Measurements from ENCODE around the gene TMEM52. TPM values are rescaled to one million over a fixed set of nuclear protein-coding genes. Genes with fewer than 3 reads are reported as not detected.
A peak's percentile ranks its signal among the peaks of the same experiment; 100 is the strongest.

The TMEM52 gene
- total RNA-seq, 1 experiment from 2014 or later, result 1.3 TPM

DNA sequence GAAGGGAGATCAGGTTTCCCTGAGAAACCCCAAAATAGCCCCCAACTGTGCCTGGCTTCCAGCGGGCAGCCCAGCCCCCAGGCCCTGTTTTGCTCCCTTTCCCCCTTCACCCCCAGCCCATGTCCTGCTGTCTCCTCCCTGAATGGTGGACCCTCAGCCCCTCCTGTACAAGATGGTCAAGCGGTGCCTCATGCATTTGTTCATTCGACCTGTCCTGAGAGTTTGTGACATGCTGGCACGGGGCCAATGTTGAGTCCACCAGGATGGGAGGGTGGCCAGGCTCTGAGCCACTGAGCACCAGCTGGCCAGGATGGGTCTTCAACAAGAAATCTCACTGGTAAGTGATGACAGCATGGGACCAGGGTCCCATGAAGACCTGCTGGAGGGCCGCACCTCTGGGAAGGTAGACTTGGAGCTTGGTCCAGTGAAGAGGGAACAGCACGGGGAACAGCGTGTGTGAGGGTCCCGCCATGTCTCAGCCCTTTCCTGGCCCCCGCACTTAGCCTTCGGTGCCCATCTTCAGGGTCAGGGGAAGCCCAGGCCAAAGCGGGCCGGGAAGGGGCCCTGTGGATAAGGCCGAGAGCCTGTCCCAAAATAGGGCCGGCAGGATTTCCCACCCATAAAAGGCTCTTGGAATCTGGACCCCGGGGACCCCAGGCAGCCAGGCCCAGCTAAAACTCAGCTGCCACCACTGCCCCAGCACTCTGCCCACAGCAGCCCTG, 3.9 kb downstream of the TMEM52 start, which contains the start of gene CALML6:
CALML6 (plus strand) TSS at position 290 of the 722 bp plus-strand sequence; CDS start at position 311, 21 bp downstream.
- no peak for DNase-seq (ENCODE audit: low spot score)

GRCh38 chr1:1914101-1914970, 4.7 kb downstream of the TMEM52 start:
- no peak for DNase-seq (ENCODE audit: low spot score)

DNA sequence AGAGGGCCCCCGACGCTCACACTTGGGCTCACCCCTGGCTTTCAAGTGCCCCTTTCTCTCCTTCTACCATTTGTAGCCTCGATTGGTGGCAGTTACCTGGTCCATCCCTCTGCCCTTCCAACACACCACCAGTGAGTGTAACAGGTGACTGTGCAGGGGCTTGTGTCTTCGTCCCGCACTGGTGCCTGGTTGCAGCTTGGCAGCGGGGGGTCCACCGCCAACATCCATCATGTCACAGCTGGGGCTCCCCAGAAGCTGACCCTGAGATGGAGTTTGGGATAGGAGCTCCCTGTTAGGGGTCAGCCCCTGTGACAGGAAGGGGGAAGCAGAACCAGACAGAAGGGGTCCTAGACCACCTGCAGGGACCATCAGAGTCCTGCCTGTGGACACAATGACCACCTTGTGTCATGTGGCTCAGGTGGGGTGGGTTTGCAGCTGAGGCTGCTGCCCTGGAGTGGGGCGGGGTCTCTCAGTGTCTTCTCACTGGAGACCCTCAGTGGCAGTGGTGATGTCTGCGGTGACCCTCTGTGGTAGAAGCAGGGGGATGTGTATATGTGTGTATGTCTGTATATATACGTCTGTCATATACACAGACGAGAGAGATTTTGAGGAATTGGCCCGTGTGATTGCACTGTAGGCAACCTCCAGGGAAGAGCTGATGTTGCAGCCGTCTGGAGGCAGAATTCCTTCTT, 7.6 kb downstream of the TMEM52 start:
- no peak for DNase-seq (ENCODE audit: low spot score)

DNA sequence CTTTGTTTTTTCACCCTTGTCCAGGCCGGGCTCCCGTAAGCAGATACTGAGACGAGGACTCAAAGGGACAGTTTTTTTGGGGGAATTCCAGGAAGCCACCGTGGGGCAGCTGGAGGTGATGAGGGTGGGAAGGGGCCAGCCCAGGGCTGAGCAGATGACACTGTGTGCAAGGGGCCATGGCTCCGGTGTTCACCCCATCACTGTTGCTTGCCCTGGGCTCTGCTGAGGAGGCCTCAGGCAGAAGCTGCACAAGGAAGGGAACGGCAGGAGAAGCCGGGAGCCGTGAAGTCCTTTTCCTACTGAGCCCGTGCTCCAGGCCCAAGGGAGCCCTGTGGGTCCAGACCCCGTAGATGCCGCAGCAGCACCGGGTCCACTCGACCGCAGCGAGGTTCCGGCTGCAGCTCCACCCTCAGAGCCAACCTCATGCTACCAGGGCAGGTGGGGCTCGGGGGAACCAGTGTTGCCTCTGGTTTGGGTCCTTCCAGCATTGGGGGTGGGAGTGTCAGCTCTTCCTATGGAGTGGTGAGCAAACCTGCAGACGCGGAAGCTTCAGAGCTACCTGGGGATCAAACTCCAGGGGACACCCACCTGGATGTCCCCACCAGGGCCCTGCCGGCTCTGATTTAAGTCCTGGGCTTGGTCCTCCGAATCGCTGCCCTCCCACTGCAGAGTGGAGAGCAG, 8.3 kb downstream of the TMEM52 start:
- no peak for DNase-seq (ENCODE audit: low spot score)

GRCh38 chr1:1910033-1910465, 9.0 kb downstream of the TMEM52 start:
- DNase-seq (ENCODE audit: low spot score), result no peak

GRCh38 chr1:1908506-1908791, 10.6 kb downstream of the TMEM52 start:
- no peak for DNase-seq (ENCODE audit: low spot score)

DNA sequence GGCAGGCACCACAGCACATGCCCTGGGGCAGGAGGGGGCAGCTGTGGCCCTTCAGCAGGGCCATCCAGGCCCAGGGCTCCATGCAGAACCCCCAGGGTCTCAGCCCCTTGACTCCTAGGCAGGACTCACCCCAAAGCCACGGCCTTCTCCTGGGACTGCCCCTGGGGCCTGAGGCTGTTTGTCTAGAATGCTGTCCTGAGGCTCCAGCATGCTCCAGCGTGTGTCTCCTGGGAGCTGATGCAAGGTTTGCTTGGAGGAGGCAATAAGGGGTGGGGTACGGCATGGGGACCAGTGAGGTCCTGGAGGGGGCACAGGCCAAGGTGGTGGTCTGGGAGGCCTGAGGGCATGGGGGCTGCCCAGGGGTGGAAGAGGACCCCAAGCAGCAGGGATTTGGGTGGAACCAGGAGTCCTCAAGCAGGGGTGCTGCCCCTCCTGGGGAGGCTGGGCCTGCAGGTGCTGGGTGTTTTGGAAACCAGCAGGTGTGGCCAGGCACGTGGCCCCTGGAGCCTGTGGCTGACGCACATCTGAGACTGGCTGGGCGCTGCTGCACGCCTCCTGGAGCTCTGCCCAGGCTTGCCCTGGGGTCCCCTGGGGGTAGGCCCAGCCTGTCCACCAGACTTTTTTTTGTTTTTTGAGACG, 11.9 kb downstream of the TMEM52 start:
- no peak for DNase-seq (ENCODE audit: low spot score)

- DNase-seq (ENCODE audit: low spot score), result peak; percentile 79
These were observed 12.6 kb downstream of the TMEM52 start for GRCh38 chr1:1906185-1907097.

- DNase-seq (ENCODE audit: low spot score), result no peak
These were observed 15.9 kb downstream of the TMEM52 start for GRCh38 chr1:1903224-1903623.

- DNase-seq (ENCODE audit: low spot score), result no peak
These were observed 17.3 kb downstream of the TMEM52 start for GRCh38 chr1:1901641-1902294.

DNA sequence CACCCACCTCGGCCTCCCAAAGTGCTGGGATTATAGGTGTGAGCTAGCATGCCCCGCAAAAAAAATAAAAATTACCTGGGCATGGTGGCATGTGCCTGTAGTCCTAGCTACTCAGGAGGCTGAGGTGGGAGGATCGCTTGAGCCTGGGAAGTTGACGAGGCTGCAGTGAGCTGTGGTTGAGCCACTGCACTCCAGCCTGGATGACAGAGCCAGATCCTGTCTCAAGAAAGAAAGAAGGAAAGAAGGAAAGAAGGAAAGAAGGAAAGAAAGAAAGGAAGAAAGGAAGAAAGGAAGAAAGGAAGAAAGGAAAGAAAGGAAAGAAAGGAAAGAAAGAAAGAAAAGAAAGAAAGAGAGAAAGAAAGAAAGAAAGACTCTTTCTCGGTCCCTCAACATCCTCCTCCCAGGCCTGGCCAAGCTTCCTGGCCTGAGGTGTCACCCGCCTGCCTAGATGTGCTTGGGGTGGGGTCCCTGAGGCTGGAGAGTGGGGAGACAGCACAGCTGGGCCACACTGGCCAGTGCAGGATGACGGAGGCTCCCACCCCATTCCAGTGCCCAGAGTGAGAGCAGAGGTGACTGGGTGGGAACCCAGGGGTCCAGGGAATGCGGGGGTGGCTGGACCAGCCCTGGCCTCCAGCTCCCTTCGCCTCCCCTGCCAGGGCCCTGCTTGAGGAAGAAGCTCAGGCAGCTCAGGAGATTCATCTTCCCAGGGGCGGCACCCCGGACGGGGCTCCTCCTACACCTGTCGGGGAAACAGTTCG, 18.0 kb downstream of the TMEM52 start:
- no peak for DNase-seq (ENCODE audit: low spot score)

- DNase-seq (ENCODE audit: low spot score), result no peak
These were observed 19.1 kb downstream of the TMEM52 start for GRCh38 chr1:1899967-1900327.

DNA sequence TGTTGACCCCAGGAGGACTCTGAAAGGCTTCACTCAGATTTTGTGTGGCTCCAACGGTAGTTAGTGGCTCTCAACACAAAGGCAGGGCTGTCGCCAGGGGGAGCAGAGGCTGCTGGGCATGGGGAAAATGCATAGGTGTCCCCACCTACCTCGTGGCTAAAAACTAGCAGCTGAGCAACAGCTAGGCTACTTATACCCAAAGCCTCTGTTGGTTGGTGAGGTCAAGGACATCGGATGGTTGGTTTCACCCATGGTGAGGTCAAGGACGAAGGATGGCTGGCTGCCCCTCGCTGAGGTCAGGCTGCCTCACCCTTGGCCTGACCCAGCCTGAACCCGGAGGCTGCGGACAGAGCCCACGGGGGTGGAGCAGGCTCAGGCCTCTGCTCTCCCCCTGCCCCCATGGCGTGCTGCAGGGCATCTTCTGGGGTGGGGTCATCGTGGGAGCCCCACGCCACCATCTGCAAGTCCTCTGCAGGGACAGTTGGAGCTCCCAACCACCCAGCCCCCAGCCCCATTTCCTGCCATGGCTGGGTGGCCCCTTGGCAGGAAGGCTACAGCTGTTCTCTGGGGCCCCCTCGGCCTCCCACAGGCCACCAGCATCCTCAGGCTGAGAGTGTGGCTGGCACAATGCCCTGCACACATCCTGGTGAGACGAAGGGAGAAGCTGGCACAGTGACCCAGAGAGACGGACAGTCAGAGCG, 19.7 kb downstream of the TMEM52 start:
- no peak for DNase-seq (ENCODE audit: low spot score)

GRCh38 chr1:1898246-1898933, 20.7 kb downstream of the TMEM52 start:
- no peak for DNase-seq (ENCODE audit: low spot score)

DNA sequence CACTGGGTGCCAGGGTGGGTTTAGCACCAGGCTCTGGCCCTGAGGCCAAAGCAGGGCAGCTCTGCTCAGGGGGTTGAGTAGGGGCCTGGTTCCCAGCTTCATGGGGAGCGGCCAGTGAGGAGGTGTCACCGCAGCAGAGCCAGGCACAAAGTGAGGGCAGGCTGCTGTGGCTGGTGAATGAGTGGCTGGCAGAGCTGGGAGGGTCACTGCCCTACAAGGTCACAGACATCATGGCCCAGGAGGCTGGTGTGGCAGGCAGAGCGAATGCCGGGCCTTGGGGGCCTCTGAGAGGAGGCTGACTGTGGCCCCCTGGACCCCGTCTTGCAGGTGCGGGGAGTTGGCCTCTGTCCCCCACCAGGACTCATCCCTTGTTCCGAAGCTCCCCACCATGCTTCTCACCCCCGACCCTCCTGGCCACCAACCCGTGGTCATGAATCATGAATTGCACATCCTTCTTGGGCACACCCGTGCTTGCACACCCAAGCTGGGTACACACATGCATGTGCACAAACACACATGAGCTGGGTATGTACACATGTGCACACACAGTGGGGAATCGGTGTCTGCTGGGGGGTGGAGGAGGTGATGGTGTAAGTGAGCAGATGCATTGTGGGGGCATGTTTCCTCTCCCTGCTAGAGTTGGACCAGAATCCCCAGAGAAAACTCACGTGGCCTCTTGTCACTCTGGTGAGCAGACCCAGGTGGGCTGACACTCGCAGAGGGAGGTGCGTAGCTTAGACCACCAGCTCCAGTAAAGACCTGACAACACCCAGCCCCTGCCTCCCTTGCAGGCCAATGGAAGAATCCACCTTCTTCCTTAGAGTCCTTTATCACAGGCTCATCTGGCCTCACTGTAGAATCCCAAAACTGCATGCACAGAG, 23.4 kb downstream of the TMEM52 start:
- no peak for DNase-seq (ENCODE audit: low spot score)

DNA sequence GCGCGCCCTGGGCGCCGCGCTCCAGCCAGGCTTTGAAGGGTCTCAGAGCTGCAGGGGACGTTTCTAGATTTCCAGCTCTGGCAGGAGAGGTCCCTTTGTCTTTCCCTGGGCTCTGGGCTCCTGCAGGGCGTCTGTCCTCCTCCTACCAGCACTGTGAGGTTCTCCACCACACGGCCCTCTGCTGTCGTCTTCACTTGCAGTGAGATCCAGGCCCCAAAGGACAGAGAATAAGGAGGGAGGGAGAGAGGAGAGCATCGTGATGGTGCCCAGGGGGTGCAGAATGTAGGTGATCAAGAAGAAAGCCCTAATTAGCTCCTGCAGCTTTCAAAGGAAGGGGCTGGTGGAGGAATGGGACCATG, 24.0 kb downstream of the TMEM52 start:
- DNase-seq (ENCODE audit: low spot score), result no peak
